GOT3 (cell line): ENCODE measurements around the gene POLDIP3.
"Not testable (repeated sequence)": the region's sequence is repeated elsewhere in the genome, so short reads cannot be mapped to it uniquely, and the experiment has no call there.

Source experiments
- DNase-seq: peaks from one replicate; lab custom pipeline; 2025; ENCODE audit warnings: mixed read lengths; lab: John Stamatoyannopoulos, UW

POLDIP3 gene

DNA sequence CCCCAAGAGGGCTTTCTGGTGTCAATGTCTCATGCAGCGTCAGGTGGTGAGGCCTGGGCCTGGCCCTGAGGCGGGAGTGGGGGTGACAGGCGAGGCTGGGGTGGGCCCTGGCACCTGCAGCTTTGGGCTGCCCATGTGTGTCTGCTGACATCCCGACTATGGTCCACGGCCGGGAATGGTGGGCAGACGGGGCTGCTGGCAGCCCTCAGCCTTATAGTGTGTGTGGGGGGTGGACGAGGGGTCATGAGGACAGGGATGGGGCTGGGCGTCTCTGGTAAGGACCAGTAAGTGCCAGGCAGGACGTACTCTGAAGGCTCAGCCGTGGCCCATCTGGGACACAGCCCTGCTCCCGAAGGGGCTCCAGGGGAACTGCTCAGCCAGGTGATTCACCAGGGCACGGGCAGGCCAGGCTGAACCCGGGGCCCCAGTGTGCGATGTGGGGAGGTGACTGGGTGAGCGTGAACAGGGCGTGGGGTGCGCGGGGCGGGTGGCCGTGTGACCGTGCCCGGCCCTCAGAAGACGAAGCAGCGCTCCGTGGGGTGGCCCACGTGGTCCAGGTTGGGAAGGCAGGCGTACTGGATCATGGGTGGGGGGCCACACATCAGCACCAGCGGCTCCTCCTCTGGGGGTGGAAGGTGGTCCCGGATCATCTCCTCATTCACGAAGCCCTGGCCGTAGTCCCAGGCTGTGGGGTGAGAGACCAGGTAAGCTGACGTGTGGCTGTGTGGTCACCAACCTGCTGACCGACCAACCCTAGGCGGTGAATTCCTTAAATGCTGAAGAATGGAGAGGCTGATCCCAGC is 4.8 kb upstream of the POLDIP3 start:
- no peak for DNase-seq

DNA sequence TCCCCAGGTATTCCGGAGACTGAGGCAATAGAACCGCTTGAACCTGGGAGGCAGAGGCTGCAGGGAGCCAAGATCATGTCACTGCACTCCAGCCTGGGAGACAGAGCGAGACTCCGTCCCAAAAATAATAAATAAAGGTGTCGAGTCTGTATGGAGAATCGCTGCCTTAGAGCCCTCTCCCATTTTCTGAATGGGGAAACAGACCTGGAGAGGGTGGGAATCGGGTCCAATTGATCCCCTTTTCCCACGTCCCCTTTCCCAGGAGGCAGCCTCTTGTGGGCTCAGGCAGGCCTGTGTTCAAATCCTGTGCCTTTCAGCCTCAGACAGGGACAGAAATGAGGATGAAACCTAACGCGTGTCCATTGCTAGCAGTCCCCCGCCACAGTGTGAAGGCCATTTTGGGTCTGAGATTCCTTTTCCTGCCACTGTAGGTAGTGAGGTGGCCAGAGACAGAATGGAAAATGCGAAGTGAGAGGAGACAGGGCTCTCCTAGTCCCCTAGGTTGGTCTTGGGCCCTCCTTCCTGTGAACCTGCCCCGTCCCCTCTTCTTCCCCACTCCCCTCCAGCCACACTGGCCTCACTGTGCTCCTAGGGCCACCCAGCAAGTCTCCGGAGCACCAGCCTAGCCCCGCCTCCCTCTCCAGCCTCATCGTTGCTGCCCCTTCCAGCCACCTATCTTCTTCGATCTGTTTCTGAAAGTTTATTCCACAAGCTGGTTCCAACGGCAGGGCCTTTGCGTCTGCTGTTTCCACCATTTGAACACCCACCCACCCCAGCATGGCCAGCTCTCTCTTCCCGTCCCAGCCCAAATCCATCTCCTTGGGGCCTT is 2.7 kb upstream of the POLDIP3 start:
- no peak for DNase-seq

DNA sequence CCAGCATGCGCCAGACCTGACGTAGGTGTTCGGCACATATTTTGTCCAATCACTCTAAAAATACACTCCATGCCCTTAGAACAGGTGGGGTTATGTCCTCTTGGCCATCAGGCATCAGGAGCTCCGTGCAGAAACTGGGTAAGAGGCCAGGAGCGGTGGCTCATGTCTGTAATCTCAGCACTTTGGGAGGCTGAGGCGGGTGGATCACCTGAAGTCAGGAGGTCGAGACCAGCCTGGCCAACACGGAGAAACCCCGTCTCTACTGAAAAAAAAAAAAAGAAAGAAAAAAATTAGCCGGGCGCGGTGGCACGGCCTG is 1.1 kb upstream of the POLDIP3 start:
- not testable (repeated sequence) for DNase-seq

DNA sequence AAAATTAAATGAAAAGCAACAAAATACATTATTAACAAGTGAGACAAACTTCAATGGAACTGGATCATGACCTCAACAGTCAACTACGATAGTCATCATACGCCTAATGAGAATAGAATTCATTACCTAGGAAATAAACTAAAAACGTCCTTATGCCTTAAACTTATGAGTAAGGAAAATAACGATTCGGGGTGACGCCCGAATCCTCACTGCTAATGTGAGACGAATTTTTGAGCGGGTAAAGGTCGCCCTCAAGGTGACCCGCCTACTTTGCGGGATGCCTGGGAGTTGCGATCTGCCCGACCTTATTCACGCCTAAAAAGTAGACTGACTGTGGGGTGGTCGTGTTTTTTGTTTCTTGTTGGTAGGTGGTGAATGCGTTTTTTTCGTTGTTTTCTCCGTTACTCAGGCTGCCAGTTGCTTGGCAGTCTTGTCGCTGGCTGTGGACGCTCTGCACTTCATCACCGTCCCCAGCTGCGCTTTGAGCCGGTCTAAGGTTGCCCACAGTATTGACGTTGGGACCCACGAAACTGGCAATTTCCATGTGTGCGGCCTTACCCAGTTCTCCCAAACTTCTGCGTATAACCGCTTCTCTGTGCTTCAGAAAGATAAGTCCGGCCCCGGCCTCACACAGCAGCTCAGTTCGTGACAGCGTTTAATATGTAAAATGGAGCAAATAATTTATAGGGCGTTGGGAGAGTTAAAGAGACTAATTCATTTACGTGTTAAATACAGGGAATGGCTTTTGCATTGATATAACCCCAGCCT is 593 bp upstream of the POLDIP3 start:
- DNase-seq: peak; percentile 98

DNA sequence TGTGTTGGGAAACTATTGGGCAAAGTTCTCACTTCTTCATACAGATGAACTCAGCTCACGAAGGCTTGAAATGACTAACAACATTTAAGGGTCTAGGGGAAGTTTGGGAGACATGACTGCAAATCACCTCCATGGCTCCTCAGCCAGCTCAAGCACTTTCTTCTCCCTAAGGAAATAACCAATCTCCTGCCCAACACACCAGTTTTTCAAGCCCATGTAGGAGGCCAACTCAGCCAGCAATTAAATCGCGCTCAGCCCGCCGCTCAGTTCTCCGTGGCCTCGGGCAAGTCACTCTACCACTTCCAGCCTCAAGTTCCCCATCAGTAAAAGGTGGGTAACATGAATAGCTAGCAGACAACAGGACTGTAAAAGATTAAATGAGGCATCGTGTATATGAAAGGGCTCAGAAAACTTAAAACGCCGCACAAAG is 796 bp downstream of the POLDIP3 start:
- DNase-seq: no peak

DNA sequence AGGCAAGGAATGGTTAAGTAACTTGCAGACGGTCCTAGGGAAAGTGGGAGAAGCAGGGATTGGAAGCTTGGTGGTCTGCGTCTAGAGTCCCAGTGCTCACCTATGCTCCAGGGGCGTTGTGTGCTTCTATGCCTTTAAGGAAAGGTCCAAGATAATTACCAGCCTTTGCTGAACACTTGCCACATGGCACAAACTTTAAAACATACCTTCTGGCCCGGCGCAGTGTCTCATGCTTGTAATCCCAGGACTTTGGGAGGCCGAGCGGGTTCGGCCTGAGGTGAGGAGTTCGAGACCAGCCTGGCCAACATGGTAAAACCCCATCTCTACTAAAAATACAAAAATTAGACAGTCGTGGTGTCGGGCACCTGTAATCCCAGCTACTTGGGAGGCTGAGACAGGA is 2.3 kb downstream of the POLDIP3 start:
- DNase-seq: no peak

DNA sequence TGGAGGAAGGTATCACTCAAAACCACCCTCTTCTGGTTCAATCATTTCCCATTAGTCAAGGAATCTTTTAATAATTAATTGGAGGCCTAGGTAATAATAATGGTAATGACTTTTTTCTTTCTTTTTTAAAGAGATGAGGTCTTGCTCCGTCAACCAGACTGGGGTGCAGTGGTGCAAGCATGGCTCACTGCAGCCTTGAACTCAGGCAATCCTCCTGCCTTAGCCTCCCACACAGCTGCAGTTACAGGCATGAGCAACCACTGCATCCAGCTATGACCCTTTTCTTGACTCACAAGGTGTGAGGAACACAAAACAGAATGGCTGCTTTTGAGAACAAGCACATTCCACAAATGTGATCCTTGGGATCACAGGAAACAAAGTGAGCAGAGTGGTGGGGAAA is 3.6 kb downstream of the POLDIP3 start:
- no peak for DNase-seq

DNA sequence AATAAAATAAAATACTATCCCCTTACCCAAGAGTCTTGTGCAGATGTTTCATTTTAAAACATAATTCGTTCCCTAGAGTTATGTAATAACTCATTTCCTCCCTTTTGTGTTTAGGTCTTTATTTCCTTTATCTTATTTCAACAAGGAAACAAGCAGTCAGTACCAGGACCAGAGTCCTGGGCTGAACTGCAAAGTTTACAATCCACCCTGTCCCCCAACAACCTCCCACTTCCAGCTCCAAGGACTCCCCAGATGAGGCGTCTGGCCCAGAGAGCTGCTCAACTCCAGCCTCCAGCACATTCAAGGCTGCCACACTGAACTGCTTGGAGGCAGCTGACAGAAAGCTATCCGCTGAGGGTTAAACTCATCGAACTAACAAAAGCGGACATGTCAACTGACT is 4.5 kb downstream of the POLDIP3 start:
- DNase-seq: no peak

DNA sequence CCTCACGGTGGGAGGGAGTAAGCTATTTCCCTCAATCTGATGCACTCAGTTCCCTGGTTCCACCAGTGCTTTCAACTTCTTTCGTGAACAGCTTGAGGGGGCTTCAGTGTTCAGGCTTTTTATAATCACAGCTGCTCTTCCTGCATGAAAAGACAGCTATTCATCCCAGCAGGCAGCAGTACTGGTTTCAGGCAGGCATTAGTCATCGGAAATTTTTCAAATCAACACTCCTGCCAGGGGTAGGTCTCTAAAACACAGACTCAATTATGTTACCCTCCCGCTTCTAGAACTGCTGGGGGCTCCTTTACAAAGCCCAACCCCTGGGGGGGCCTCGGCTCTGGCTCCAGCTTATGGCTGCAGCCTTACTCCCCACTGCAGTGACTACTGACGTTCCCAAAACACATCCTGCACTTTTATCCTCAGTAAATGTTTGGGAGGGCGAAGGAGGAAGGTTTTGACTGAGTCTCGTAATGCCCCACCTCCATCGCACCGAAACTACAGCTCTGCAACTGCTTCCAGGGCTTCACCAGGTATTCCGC is 5.8 kb downstream of the POLDIP3 start:
- no peak for DNase-seq

DNA sequence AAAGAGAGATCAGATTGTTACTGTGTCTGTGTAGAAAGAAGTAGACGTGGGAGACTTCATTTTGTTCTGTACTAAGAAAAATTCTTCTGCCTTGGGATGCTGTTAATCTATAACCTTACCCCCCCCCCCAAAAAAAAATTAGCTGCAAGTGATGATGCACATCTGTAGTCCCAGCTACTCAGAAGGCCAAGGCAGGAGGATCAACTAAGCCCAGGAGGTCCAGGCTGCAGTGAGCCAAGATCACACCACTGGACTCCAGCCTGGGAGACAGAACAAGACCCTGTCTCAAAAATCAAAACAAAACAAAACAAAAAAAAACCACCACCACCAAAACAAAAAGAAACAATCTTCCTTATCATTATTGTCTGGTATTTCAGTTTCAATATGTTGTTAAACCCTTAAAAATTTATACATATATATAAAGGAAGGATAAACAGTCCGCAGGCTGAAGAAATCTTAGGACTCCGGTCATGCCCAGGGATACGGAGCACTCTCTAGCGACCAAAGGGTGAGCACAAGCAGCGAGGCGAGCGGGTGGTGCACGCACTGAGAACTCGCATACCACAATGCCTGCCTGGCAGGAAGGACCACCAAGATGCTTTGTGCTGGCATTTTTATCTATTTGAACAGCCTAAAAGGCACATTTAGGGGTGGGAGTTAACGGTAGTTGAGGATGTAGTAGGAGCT is 6.4 kb downstream of the POLDIP3 start:
- DNase-seq: no peak

DNA sequence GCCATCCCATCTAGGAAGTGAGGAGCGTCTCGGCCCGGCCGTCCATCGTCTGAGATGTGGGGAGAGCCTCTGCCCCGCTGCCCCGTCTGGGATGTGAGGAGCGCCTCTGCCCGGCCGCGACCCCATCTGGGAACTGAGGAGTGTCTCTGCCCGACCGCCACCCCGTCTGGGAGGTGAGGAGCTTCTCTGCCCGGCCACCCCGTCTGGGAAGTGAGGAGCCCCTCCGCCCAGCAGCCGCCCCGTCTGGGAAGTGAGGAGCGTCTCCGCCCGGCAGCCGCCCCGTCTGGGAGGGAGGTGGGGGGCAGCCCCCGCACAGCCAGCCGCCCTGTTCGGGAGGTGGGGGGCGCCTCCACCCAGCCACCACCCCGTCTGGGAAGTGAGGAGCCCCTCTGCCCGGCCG is 7.0 kb downstream of the POLDIP3 start:
- not testable (repeated sequence) for DNase-seq

DNA sequence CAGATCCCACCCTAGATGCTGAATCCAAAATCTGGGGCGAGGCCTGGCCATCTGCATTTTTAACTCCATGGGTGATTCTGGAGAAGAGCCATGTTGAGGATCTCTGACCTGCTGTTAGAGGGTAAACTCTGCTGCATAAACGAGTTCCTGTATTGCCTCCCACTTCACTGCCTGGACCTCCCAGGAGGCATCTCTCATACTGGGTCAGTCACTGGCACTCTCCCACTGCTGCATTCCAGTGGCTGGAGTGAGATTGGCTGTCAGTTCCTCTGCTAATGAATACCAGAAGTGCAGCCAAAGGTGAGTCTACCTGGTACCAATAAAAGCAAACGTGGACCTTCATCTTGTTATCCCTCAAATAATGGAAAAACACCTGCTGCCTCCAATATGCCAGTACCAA is 10.3 kb downstream of the POLDIP3 start:
- no peak for DNase-seq

DNA sequence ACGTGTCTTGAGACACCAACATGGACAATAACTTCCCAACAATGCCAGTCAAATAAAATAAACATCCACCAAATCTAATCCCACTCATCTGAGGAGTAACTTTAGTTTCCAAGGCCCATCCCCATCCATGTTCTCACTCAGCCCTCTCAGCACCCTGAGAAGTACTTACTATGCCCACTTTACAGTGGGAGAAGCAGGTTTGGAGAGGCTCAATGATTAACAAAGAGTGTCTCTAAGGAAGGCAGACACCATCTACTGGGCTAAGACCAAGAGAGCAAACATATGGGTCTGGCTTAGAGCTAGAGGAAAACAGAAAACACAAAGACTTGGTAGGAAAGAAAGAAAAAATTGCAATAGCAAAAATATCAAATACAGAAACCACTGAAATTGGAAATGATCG is 11.3 kb downstream of the POLDIP3 start:
- no peak for DNase-seq

DNA sequence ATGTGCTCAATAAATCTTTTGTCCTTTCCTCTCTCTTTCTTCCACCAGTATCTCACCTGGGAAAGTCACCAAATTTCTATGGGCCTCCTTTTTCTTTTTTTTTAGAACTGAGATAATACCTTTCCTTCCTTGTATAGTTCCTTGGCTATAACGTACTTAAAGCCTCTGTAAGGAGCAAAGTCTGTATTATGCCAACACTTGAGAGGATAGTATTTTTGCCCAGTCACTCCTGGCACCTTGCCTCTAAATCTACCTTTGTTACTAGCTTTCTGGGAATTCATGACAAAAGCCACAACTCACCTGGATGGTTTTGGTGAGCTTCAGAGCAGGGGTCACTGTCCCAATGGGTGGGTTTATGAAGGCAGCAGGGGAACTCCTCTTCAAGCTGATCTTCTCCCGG is 12.2 kb downstream of the POLDIP3 start:
- DNase-seq: no peak

DNA sequence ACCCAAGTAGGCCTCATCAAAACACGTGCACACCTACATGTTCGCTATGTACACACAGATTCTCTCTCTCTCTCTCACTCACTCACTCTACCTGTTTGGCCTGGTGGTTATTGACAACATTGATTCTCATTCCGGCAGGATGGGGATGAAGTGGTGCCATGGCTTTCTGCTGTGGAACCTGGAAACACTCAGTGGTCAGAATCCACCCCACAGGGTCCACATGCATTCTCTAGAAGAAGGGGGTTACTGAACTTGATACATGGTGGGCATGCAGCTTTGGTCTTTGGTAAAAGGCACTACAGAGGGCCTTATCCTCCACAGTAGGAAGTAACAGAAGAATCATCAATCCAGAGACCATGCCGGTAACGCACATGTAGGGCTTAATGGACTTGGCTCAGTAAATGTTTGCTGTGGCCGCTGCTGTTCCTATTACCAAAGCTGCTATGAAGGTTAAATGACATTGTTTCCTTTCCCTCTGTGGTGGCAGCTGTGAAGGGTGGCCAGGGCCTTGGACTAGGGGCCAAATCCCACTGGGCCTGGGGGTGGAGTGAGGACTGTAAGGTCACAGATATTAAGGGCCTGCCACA is 12.7 kb downstream of the POLDIP3 start:
- DNase-seq: no peak

DNA sequence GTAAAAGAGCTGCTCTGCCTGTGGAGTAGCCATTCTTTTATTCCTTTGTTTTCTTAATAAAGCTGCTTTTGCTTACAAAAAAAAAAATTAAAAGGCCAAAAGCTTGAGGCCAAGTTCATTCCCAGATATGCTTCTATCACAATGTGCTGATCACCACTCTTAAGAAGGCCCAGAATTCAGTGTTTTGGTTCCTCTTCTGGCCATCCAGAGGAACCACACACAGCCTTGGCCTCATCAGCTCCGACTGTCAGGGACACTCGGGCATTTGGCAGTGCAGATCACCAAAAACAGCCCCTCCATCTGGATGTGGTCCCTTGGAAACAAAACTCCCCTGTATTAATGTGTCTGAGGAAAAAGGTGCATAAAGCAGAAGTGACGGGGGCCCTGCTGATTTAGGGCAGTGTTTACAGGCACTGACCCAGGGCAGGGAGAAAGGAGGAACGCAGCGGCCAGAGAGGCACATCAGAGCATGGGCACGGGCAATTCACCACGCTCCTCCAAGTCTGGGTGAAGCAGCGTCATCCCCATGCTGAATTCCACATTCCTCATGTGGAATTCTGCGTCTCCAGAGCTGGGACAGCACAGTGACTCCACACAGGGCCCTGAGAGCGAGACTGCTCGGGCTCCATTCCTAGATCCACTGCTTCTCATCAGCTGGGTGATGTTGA is 17.7 kb downstream of the POLDIP3 start:
- DNase-seq: no peak

DNA sequence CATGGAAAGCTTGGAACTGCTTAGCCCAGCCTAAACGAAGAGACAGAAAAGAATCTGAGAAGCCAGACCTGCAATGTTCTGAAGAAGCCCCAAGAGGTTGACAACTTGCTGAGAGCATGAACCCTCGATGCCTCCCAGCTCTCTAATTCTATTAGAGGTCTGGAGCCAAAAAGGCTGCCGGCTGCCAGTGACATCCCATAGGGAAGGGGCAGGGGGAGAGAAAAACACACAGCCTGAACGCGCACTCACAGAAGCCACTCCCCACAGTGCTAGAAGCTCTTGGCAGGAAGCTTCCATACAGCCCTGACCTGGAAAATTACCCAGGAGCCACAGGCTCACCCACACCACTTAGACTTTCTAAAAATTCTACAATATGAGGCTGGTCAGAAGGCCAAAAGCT is 18.3 kb downstream of the POLDIP3 start:
- DNase-seq: no peak

DNA sequence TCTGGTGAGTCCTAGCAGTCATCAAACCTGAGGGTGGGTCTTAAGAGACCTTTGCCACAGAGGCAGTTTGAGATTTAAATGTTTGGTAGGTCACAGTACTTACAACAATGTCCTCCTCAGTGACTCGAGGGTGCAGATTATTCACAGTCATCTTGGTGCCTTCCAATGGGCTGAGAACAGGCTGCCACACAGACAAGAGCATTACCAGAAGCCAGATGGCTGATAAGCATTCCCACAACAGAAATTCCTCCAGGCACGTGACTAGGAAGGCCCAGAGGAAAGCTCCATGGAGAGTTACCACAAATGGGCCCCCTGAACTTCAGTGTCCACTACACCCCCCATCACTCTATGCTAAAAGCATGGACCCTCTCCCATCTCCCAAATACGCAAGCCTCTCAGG is 19.2 kb downstream of the POLDIP3 start:
- no peak for DNase-seq

DNA sequence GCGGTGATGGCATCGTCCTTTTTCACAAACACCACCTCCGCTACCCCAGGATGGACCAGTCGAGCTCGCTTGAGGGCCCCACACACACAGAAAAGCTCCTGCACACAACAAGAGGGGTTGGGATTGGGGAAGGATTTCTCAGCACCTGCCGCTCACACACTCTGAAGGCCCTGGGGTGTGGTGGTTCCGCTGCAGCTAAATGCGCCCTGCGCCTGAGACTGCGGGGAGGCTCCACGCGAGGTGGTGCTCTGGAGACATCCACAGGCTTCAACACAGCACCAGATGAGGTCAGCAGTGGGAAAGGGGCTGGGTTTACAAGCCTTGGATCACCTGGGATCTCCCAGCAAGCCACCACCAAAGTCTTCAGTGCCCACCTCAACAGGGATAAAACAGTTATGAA is 22.7 kb downstream of the POLDIP3 start:
- no peak for DNase-seq

DNA sequence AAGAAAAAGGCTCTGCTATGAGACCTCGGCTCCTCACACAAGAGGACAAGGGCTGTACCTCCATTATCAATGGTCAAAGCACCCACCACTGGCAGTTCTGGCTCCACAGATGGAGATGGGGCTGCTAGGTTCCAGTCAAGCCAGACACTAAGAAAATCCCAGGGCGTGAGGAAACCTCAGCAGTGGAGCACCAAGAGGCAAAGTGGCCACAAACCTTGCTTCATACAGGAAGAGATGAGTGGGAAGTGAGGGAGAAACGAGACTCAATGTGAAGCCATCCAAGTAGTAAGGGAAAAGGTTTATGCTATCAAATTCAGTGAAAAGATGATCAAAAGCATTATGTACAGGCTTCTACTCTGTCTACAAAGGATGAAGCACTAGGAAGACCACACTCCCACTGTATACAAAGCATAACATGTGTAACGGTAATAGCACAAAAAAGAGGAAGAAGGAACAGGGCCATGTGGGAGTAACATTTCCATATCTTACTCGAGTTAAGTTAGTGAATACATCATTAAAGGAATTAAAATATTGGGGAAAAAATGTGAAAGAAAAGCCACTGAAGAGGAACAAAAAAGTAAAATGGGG is 27.0 kb downstream of the POLDIP3 start:
- no peak for DNase-seq

DNA sequence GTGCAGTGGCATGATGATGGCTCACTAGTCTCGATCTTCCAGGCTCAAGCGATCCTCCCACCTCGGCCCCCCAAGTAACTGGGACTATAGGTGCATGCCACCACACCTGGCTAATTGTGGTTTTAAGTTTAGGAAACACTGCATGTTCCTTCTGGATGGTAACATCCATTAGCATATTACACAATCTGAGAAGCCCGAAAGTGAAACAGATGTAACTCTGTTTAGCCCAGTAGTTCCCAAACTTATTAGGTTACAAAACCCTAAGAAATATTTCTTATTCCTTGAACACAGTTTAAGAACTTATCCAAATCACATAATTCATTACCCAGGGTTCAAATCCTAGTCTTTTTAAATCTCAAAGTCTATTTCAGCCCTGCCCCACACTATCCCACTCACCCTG is 28.3 kb downstream of the POLDIP3 start:
- DNase-seq: no peak
